Left lung (tissue), 10 donors: ENCODE results near the gene DLG5. TPM values are rescaled to one million over a fixed set of nuclear protein-coding genes. Genes with fewer than 3 reads are reported as not detected.
A peak's percentile ranks its signal among the peaks of the same experiment; 100 is the strongest.

Experiments used
- ATAC-seq: fragments of 200-7000 bp; cut with Tn5 transposase; one replicate; pipeline ENCODE4 v1.9.1; 2020; ENCODE audit warnings: moderate library complexity
- DNase-seq, 4 donors: peaks; one replicate each; pipeline ENCODE4 v3.0.0-alpha.2; 2013 to 2020
- H3K27ac ChIP-seq, 2 donors: fragments of 200-600 bp; sonication (generic) in 1 of 2; one replicate each; pipeline versions ENCODE4 v1.5.0 to v1.8.0; 2020 to 2021
- H3K27me3 ChIP-seq, 2 donors: fragments of 200-600 bp; sonication (generic) in 1 of 2; one replicate each; pipeline versions ENCODE4 v1.5.0 to v1.8.0; 2020 to 2021
- H3K36me3 ChIP-seq, 2 donors: fragments of 200-600 bp; sonication (generic) in 1 of 2; one replicate each; pipeline versions ENCODE4 v1.5.0 to v1.8.0; 2020 to 2021
- H3K4me1 ChIP-seq, 2 donors: fragments of 200-600 bp; one replicate each; pipeline ENCODE4 v1.8.0; 2021
- H3K4me3 ChIP-seq, 2 donors: fragments of 200-600 bp; sonication (generic) in 1 of 2; one replicate each; pipeline versions ENCODE4 v1.5.0 to v1.8.0; 2020 to 2021; ENCODE audit warnings: mild to moderate bottlenecking in 1 of 2
- H3K9me3 ChIP-seq, 2 donors: fragments of 200-600 bp; sonication (generic) in 1 of 2; one replicate each; pipeline versions ENCODE4 v1.5.0 to v1.8.0; 2020 to 2021
- CTCF ChIP-seq, 2 donors: fragments of 200-600 bp; sonication (generic) in 1 of 2; IDR thresholded peaks; one replicate each; pipeline versions ENCODE4 v1.5.0 to v1.8.0; 2021; ENCODE audit warnings: antibody characterized with exemption in 2 of 2
- intact Hi-C, 2 donors: fragments of 100-400 bp; cut with DNase I; formaldehyde crosslinking; loops; one replicate each; pipeline versions ENCODE4 v1.11.2 to v1.14.2; 2022
- polyA plus RNA-seq, 6 donors: library from polyadenylated mRNA; unstranded; fragments of 120-200 nt; gene quantifications; one replicate each; pipeline ENCODE4 v1.2.1, GENCODE V29; 2013; ENCODE audit not compliant: insufficient read length in 6 of 6
- total RNA-seq, 2 donors: library from RNA; stranded (reverse); fragmentation: NEBNext Ultra II Directional; extraction: Animal tissue kit (Norgen Biotek cat#: 25700); gene quantifications; one replicate each; pipeline ENCODE4 v1.2.1, GENCODE V29; 2021
- donor health status: DM: no; HTN: yes; CAD: no.
- donor health status: DM: no; HTN: no; CAD: no.

Gene DLG5
- total and polyA plus RNA-seq, 8 donors = 17.0 to 53.4 (median 49.0) TPM

DNA sequence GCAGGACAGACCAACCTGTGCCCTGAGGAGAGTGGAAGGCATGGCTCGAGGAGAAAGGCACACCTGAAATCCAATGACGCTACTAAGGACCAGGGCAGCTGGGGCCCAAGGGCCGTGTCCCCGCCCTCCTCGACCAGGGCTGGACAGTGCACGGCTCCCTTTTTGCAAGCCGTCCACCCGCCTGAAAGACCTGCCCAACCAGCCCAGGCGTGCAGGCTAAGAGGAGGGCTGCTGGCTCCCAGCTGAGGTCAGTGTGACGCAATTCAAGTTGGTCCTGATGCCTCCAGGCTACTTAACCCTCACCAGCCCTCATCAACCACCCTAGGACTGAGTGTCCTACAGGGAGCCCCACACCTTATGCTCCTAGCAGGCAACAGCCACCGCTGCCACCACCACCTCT, 69.3 kb downstream of the DLG5 start:
- DNase-seq (peak in 2 of 4 donors; percentile 53 to 62), ATAC-seq (peak; percentile 96)
- intact Hi-C loops = no loop called here
- Histone ChIP-seq H3K36me3 (peaks cover 0 to 15% of the 10 kb centered on the region in 2 donors), H3K4me3 (no peak overlapping the region), H3K4me1 (no peaks in the 10 kb centered on the region), H3K9me3 (no peaks in the 10 kb centered on the region), H3K27me3 (no peaks in the 10 kb centered on the region), H3K27ac (no peak overlapping the region)
- TF ChIP-seq CTCF (IDR thresholded peaks at IDR 0.05) = no peak

GRCh38 chr10:77856566-77856965, 70.0 kb downstream of the DLG5 start:
- no peaks in the 10 kb centered on the region for H3K27me3 ChIP-seq

GRCh38 chr10:77855404-77856155, 71.0 kb downstream of the DLG5 start:
- no peaks in the 10 kb centered on the region for H3K4me1 ChIP-seq

More at GRCh38 chr10:77856566-77856965, 70.0 kb downstream of the DLG5 start:
- no peaks in the 10 kb centered on the region for H3K9me3 ChIP-seq
- H3K4me1 ChIP-seq = no peaks in the 10 kb centered on the region
- TF ChIP-seq CTCF (IDR thresholded peaks at IDR 0.05) = no peak
- ATAC-seq (no peak), DNase-seq (peak in 1 of 4 donors; percentile 51)
- H3K27ac ChIP-seq = no peak overlapping the region
- intact Hi-C loops = no loop called here
- no peak overlapping the region for H3K4me3 ChIP-seq
- H3K36me3 ChIP-seq = peaks cover 0 to 18% of the 10 kb centered on the region in 2 donors

GRCh38 chr10:77854115-77854514, 72.4 kb downstream of the DLG5 start:
- ATAC-seq (no peak), DNase-seq (no peak)
- TF ChIP-seq CTCF (IDR thresholded peaks at IDR 0.05) = no peak
- H3K4me1 ChIP-seq = no peaks in the 10 kb centered on the region
- no peak overlapping the region for H3K4me3 ChIP-seq
- H3K36me3 ChIP-seq = peaks cover 0 to 28% of the 10 kb centered on the region in 2 donors
- no peaks in the 10 kb centered on the region for H3K27me3 ChIP-seq
- no peak overlapping the region for H3K27ac ChIP-seq
- no peaks in the 10 kb centered on the region for H3K9me3 ChIP-seq
- intact Hi-C loops = no loop called here

More at GRCh38 chr10:77855404-77856155, 71.0 kb downstream of the DLG5 start:
- no peaks in the 10 kb centered on the region for H3K27me3 ChIP-seq
- ATAC-seq (no peak), DNase-seq (no peak)
- no peak overlapping the region for H3K27ac ChIP-seq
- no peak overlapping the region for H3K4me3 ChIP-seq
- intact Hi-C loops = no loop called here
- H3K9me3 ChIP-seq = no peaks in the 10 kb centered on the region
- H3K36me3 ChIP-seq = peaks cover 0 to 28% of the 10 kb centered on the region in 2 donors
- no peak for TF ChIP-seq CTCF (IDR thresholded peaks at IDR 0.05)

DNA sequence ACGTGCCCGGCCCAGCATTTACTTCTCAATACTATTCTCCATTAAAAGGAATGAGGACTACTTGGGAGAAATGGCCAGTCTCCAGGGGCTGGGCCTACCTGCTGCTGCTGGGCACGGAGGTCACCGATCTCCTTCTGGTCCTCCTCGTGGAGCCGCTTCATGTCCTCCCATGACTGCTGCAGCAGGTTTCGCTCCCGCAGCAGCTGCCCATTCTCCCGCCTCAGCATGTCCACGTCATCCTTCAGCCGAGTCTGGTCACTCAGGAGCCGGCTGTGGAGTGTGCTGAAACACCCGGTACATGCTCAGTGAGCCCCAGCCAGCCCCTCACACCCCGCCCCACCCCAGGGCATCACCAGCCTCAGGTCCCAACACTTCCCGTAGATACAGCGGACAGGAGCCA, 73.3 kb downstream of the DLG5 start:
- intact Hi-C loops = no loop called here
- Histone ChIP-seq H3K27ac (no peak overlapping the region), H3K4me3 (no peak overlapping the region), H3K9me3 (no peaks in the 10 kb centered on the region), H3K27me3 (no peaks in the 10 kb centered on the region), H3K4me1 (no peaks in the 10 kb centered on the region), H3K36me3 (peaks cover 0 to 28% of the 10 kb centered on the region in 2 donors)
- no peak for ATAC-seq
- DNase-seq = no peak
- no peak for TF ChIP-seq CTCF (IDR thresholded peaks at IDR 0.05)
